HL-60 (cell line): ENCODE measurements around the gene THAP6.
A peak's percentile ranks its signal among the peaks of the same experiment; 100 is the strongest.

ENCODE experiments used
- DNase-seq, 2 experiments: peaks; one replicate each; pipeline ENCODE4 v3.0.0-alpha.2; 2010 to 2020; ENCODE audit warnings: low read depth in 1 of 2, low spot score in 1 of 2
- H3K27ac ChIP-seq: fragments of 250-450 bp; sonication (Bioruptor Pico); replicated peaks from 2 replicates; pipeline ENCODE4 v1.5.1; 2020; ENCODE audit warnings: mild to moderate bottlenecking, moderate library complexity
- H3K27me3 ChIP-seq: fragments of 250-450 bp; sonication (Bioruptor Pico); 2 replicates; pipeline ENCODE4 v1.5.1; 2021; ENCODE audit warnings: mild to moderate bottlenecking, moderate library complexity; ENCODE audit not compliant: insufficient read depth, poor library complexity, severe bottlenecking
- H3K4me3 ChIP-seq: replicated peaks from 2 replicates; pipeline ENCODE4 v1.5.1; 2011; ENCODE audit warnings: mild to moderate bottlenecking, control low read depth, low read length; ENCODE audit not compliant: insufficient read depth
- CTCF ChIP-seq: IDR thresholded peaks from one replicate; pipeline ENCODE4 v1.5.1; 2011; ENCODE audit warnings: low read length, control low read depth, inconsistent platforms; ENCODE audit not compliant: insufficient read depth
- GABPA ChIP-seq: IDR thresholded peaks from 2 replicates; pipeline ENCODE4 v1.6.1; 2012; ENCODE audit warnings: low read depth
- POLR2AphosphoS5 ChIP-seq: IDR thresholded peaks from 2 replicates; pipeline ENCODE4 v1.6.1; 2012; ENCODE audit warnings: low read depth
- REST ChIP-seq: IDR thresholded peaks from 2 replicates; pipeline ENCODE4 v1.6.1; 2012; ENCODE audit warnings: low read depth; ENCODE audit not compliant: insufficient replicate concordance
- SPI1 ChIP-seq: IDR thresholded peaks from 2 replicates; pipeline ENCODE4 v1.6.1; 2012; ENCODE audit warnings: low read depth, mild to moderate bottlenecking, borderline replicate concordance
- long read RNA-seq: library from polyadenylated mRNA; unstranded; transcript quantifications from one replicate; pipeline ENCODE4 v2.0.0, GENCODE V29; 2020

Gene THAP6
- long read RNA-seq, transcript THAP6-213 (5 exons, 1,161 nt): minor isoform, 15 of 100 reads
- long read RNA-seq, transcript THAP6-201 (5 exons, 3,549 nt): major isoform, 54 of 100 reads
- long read RNA-seq, partial matches to known transcripts: 2 of 100 reads
- long read RNA-seq, other reads (novel, unspliced or antisense): 23 of 100 reads

- peak; percentile 52 for TF ChIP-seq REST
- TF ChIP-seq CTCF: no peak
- TF ChIP-seq POLR2AphosphoS5: peak; percentile 95
- TF ChIP-seq GABPA: peak; percentile 94
- TF ChIP-seq SPI1: no peak; the same call in 1 of the 2 replicates
- Histone ChIP-seq H3K27me3 (no peaks in the 10 kb centered on the region), H3K4me3 (peak within 1 kb of the TSS; percentile 82), H3K27ac (peak within 1 kb of the TSS; percentile 89)
- peak; percentile 83 to 97 for DNase-seq
Measured at GRCh38 chr4:75514131-75514948, at the start of gene THAP6, which contains the start of gene RCHY1. Gene THAP6, plus strand, starts transcription at chr4:75514473. Its CDS starts 980 bp downstream, at chr4:75515453. Gene RCHY1, minus strand, starts transcription at chr4:75514403. Its CDS starts 117 bp downstream, at chr4:75514286.

GRCh38 chr4:75469896-75470295 is 44.4 kb upstream of the THAP6 start:
- TF ChIP-seq SPI1 (no peak), POLR2AphosphoS5 (no peak), REST (no peak), GABPA (no peak), CTCF (no peak)
- Histone ChIP-seq H3K4me3 (no peak overlapping the region), H3K27ac (no peak overlapping the region), H3K27me3 (no peaks in the 10 kb centered on the region)
- no peak for DNase-seq

- H3K4me3 ChIP-seq: no peak overlapping the region
- H3K27me3 ChIP-seq: no peaks in the 10 kb centered on the region
- TF ChIP-seq GABPA (no peak), REST (no peak), SPI1 (no peak), CTCF (no peak), POLR2AphosphoS5 (no peak)
- no peak for DNase-seq
- H3K27ac ChIP-seq: no peak overlapping the region
Measured at GRCh38 chr4:75470738-75471137, 43.5 kb upstream of the THAP6 start.
